ENCODE measurements around the gene SHLD2.
"Not testable (repeated sequence)": the region's sequence is repeated elsewhere in the genome, so short reads cannot be mapped to it uniquely, and the experiment has no call there.

SHLD2 gene

DNA sequence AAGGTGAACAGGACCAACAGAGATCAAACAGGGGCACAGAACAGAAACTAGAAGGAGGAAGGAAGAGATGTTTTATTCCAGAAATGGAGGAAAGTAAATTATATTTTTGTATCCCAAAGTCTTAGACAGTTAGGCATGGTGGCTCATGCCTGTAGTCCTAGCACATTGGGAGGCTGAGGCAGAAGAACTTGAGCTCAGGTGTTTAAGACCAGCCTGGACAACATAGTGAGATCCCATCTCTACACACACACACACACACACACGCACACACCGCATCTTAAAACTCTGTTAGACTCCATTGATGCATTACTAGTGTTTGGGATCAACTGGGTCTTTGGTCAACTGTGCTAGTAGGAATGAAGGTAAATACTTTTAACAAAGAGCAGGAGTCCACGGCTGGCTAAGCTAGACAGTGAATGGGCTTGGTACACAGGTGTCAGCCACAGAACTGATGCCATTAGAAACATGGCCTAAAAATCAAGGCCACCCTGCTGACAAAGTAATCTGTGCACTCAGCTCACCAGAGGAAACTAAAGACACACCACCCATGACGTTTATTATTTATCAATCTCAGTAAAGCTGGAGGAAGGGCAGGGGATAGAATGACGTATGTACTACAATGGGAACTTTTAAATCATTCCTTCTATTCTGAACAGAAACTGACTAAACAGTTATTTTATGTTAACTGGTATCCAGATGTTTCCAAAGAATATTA lies 11.3 kb upstream of the SHLD2 start:
- not testable (repeated sequence) for DNase-seq (ENCODE audit: low read depth in 2 of 2)

DNA sequence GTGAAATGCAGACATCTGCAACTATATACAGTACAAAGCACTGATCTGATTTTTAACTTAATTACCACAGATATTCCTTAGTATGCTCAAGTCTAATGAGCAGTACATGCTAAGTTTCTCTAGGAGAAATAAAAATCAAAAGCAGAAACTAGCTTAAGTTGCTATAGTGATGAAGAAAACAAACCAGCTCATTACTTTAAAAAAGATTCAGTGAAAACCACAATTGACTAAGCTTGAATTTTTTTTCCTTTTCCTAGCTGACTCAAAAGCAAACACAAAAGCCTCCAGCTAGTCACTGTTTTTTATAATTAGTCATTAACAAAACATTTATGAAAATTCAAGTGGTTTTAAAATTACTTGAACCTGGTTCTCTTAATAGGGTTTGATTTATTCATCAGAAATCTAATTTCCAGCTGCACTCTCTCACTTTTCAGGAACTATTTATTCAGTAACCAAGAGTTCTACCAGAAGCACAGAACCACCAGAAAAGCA lies 10.7 kb upstream of the SHLD2 start:
- not testable (repeated sequence) for DNase-seq (ENCODE audit: low read depth in 2 of 2)

DNA sequence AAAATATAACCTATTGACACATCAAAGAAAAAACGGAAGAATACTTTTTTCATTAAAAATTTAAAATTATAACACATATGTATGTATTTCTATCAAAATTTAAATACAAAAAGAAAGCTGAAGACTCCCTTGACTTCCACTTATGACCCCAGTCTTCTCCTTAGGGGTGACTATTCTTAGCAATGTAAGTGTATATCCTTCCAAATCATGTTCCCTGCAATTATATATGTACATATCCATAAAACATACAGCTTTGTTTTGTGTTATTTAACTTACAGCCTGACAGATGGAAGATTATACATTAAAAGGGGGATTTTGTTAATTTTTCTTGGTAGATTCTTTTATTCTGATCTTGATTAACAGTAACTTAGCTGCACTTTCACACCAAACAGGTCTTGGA lies 9.5 kb upstream of the SHLD2 start:
- no peak for DNase-seq (ENCODE audit: low read depth in 2 of 2)

DNA sequence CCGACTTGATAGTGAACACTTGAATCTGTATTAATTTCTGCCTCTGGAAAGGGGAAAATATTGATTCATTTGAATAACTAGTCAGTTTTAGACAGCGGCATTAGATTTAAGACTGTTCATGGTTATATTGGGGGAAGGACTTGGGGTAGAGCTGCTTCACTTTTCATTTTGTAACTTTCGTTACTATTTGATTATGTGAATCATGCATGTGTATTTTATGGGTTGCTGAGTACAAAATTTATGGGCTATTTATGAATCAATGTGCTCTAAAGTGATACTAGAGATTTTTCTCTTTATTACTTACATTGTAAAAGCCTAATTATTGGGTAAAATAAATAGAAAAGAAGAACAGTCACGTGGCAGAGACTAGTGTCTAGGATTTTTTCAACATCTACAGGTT lies 5.3 kb upstream of the SHLD2 start:
- no peak for DNase-seq (ENCODE audit: low read depth in 2 of 2)

DNA sequence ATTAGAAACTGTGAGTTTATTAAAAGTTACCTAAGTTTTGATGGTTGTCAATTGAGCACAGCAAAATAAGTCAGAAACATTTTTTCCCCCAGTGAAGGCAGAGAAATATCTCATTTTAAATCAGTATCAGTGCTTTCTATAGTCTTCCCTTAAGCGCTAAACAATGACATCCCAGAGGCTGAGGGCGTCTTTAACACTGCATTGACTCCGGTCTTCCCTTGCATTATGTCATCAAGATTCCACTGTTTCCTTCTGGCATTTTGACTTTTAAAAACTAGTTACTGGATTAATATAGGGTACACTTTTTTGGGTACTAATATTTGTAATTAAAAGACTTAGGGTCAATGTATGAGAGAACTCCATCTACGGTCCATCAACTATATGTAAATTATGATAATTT lies 4.2 kb upstream of the SHLD2 start:
- no peak for DNase-seq (ENCODE audit: low read depth in 2 of 2)

DNA sequence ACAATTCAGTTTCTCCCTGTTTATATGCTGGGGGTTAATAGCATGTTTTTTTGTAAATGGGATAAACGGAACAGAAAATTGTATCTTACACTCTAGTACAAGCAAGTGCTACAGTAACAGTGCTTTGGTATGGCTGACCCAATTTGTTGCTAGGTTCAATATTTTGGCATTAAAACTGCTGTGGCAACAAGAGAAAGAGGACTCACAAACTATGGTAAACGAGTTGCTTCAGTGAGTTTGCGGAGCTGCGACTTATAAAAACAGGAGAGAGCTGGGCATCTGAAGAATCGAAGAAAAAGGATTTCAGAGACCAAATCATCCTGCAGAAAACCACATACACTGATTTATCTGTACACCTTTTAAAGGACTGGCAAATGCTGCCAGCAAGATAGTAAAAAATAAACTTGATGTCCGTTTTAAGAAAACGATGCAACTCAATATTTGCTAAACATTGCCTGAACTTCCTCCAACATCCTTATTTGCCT lies 2.6 kb upstream of the SHLD2 start:
- no peak for DNase-seq (ENCODE audit: low read depth in 2 of 2)

DNA sequence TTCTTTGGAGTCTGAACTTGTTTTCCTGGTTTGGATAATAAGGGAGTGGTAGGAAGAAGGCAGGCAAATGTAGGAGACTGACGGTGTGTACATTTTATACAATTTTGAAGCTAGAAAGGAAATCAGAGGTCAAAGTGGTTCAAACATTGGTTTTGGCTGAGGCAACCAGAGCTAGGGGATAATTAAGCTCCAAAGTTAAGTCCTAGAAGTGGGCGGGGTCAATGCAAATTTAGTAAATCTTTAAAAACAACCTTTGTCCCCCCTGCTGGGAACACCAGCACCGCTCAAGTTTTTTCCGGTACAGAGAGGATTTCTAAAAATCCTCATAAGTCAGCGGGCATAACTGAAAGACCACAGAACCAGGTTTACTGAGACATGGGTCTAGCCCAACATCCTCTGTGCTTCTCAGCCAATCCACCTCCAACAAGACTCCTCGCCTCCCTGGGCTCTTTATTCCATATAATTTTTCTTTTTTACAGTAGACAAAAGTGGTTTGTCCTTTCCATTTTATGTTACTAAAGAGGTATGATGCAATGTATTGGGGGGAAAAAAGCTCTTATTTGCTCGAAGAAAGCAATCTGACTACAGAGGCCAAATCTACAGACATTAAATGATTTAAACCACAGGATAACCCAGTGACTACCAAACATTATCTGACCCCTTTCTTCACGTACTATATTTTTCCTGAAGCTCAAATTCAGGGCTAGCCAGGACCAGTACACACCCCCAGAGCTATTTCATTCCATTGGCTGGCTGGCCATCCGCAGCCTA lies 2.0 kb upstream of the SHLD2 start:
- no peak for DNase-seq (ENCODE audit: low read depth in 2 of 2)

DNA sequence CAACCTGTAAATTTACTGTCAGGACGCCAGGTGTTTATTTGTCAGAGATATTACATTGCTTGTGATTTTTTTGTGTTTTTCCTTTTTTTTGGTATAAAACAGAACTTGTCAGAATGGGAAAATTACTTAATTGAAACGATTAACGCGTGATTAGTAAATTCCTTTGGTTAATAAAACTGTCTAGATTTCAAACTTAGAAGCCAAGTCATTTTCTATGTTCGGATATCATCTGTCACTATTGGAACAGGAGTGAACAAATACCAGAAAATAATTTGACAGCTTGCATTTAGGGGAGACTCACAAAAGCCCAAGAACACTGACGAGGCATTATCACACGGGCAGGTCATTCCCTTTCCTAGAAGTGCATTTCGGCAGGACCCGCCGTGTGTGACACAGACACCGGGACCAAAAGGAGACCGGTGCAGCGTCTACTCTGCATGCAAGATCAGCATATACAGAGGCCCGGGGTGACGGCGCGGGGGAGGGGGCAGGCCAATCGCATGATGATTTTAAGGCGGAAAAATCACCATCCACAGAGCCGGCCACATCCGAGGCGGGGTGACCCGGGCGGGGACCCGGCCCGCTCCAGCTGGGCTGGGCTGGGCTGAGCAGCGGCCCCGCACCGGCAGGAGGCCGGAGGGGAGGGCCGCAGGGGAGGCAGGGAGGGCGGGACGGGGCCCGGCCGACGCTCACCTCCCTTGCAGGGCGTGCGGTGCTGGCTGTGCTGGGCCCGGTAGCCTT lies 1.2 kb upstream of the SHLD2 start:
- DNase-seq (ENCODE audit: low read depth in 2 of 2), result peak; percentile 32 to 45

DNA sequence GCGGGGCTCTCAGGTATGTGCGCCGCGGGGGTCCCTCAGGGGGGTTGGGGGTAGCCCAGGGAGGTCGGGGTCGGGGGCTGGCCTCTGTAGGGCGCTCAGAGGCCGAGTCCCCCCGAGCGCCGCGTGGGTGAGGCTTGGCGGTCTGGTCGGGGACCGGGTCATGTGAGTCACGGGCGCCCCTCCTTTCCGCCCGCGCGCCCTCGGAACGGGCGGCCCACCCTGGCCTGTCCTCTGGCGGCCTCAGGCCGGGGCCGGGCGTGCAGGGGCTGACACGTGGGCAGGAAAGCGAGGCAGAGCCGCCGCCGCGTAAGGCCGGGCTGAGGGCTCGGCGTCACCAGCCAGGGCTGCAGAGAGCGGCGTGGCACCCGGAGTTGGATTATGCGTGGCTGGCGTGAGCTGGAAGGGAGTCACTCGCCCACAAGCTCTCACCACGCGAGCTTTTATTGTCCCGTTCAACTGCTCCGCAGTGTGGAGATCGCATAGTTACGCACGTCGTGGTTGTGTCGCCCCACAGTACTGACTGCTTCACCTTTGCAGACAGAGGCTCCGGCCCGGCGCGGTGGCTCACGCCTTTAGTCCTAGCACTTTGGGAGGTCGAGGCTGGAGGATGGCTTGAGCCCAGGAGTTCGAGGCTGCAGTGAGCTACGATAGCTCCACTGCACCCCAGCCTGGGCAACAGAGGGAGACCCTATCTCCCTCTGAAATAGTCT lies 385 bp downstream of the SHLD2 start:
- DNase-seq (ENCODE audit: low read depth in 2 of 2), result peak; percentile 59 to 64

DNA sequence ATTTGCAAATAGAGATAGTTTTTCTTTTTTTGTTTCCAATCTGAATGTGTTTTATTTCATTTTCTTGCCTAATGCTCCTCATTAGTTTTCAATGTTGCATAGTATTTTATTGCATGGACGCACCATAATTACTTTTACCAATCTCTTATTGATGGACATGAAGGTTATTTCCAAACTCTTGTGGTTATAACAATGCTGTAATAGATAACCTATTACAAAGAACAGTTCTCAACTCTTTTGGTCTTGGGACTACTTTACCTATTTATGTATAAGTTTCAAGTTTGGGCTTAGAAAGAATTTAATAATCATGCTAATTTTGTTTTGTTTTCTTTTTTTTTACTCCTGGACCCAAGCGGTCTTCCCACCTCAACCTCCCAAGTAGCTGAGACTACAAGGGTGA lies 7.0 kb downstream of the SHLD2 start:
- DNase-seq (ENCODE audit: low read depth in 2 of 2), result no peak

DNA sequence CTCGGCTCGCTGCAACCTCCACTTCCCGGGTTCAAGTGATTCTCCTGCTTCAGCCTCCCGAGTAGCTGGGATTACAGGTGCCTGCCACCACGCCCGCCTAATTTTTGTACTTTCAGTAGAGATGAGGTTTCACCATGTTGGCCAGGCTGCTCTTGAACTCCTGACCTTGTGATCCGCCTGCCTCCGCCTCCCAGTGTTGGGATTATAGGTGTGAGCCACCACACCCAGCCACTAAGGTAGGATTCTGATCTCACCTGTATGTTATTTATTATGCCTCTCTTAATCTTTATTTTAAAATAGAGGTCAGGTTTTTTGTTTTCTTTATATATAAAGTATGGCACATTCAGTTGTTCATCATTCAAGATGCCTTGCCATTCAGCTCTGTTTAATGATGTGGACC lies 9.7 kb downstream of the SHLD2 start:
- DNase-seq (ENCODE audit: low read depth in 2 of 2), result not testable (repeated sequence)

DNA sequence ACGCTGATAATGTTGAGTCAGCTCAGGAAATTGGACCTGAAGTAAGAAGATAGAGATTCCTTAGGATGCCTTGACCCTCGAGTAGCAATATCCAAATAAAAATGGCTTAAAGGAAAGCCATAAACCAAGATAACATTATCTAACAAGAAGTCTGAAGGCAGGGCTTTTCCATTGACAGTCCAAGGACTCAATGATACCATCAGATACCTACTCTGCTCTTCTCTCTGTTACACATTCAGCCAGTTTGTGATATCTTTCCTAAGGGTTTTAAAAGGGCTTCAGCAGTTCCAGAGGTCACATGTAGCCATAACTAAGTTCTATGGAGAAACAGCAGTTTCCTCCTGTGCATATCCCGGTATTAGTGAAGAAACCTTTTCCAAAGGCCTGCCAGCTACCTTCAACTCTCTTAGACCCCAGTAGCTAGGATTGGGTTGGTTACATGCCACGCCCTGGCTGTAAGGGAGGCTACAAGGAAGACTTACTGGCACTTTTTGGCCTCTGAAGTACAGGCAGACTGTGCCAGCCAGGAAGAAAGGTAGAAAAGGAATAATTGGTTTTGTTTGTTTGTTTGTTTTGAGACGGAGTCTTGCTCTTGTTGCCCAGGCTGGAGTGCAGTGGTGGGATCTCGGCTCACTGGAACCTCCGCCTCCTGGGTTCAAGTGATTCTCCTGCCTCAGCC lies 10.6 kb downstream of the SHLD2 start:
- DNase-seq (ENCODE audit: low read depth in 2 of 2), result no peak

DNA sequence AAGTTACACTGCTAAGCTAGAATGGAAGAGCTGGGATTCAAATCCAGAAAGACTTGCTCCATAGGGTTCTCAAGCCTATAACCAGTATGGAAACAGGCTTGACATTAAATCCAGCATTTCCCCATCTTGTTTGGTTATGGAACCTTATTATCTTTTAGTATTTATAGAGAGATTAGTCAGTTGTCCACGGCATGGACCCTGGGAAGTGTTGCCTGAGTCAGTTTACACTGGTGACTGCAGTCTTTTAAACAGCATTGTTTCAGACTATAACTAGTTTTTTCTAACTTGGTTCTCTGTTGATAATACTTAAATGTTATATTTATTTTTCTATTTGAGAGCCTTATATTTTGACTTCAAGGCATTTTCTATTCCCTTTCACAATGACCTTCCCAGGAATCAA lies 23.1 kb downstream of the SHLD2 start:
- DNase-seq (ENCODE audit: low read depth in 2 of 2), result not testable (repeated sequence)

DNA sequence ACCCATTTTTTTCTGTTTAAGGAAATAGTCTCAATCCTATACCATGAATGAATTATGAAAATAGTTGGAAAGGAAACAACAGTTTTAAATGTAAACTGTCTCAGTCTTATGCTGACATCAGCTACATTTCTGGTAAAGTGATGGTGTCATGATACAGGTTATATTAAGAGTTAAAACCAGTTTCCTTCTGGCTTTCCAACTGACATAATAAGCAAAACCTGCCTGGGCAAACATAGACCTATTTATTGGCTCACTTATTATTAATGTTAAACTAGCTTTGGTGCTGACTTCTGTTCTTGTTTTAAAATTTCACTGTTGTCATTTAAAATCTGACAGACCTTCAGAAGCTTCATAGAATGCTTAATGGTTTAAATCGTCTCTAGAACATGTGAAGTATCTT lies 24.0 kb downstream of the SHLD2 start:
- not testable (repeated sequence) for DNase-seq (ENCODE audit: low read depth in 2 of 2)

DNA sequence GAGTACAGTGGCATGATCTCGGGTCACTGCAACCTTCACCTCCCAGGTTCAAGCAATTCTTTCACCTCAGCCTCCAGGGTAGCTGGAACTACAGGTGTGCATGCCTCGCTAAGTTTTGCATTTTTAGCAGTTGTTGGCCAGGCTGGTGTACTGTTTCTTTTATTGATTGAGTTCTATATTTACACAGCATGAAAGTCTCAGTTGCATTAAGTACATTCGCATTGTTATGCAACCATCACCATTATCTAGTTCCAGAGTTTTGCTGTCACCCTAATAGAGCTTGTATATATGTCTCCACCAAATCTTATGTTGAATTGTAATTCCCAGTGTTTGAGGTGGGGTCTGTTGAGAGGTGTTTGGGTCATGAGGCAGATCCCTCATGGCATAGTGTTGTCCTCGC lies 28.3 kb downstream of the SHLD2 start:
- DNase-seq (ENCODE audit: low read depth in 2 of 2), result not testable (repeated sequence)

DNA sequence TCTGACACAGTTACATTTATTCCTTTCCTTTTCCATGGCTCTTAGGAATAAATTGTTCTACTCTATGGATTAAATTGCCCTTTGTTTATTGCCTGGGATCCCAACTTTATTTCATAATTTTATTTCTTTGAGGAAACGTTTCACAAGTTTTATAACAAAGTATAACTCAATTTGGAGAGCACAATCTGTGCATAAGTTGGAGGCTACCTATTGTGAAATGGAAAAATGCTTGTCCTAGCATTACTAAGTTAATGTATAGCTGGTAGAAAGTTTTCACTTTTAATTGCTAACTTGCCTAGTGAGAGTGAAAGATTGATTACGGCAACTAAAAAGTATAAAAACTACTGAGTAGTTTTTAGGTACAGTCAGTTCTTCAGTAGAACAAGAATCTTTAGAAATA lies 32.0 kb downstream of the SHLD2 start:
- not testable (repeated sequence) for DNase-seq (ENCODE audit: low read depth in 2 of 2)

DNA sequence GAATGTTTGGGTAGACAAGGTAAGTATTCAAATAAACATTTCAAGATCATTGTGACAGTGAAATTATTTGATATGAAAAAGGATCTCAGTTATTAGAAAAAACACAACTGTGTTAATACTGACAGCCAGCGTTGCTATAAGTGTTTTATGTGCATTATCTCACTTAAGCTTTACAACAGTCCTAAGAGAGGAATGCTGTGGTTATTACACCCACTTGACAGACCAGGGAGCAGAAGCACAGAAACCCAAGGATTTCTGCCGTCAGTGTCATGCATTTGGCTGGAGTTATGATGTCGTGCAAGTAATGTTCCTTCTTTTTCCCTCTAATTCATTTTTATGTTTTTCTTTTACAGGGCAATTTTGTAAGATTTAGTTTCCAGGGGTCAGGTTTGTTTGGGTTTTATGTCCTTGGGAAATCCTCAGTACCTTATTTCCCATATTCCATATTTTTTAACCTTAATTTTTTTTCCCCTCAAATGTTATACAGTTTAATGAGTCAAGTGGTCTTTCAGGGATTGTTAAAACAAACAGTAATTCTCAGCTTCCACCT lies 32.7 kb downstream of the SHLD2 start:
- DNase-seq (ENCODE audit: low read depth in 2 of 2), result not testable (repeated sequence)

DNA sequence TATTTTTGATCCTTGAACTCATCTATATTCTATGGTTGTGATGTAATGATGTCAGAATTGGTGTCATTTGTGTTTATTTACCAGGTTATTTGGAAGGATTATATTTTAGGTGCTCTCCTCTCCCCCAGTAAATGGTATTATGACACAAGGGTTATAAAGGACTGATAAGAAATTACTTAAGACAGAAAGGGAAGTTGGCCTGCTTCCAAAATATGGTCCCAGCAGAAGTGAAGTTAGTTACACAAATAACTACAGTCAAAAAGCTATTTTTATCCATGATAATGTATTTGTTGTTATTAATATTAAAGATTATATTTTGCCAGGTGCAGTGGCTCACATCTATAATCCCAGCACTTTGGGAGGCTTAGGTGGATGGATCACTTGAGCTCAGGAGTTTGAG lies 37.2 kb downstream of the SHLD2 start:
- DNase-seq (ENCODE audit: low read depth in 2 of 2), result not testable (repeated sequence)

DNA sequence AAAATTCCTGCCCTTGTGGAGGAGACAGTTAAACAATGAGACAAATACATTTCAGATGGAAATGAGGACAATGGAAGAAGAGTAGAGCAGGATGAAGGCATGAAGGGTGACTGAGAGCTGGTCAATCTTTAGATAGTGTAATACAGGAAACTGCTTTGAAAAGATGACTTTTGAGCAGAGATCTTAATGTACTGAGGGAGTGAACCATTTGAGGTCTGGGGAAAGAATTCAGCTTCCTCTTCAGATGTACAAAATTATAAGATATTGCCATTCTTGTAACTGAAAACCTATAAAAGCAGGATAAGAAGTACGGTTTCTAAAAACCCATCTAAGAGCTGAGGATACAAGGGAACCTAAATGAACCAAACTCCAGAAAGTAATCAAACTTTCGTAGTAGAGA lies 38.9 kb downstream of the SHLD2 start:
- DNase-seq (ENCODE audit: low read depth in 2 of 2), result not testable (repeated sequence)

DNA sequence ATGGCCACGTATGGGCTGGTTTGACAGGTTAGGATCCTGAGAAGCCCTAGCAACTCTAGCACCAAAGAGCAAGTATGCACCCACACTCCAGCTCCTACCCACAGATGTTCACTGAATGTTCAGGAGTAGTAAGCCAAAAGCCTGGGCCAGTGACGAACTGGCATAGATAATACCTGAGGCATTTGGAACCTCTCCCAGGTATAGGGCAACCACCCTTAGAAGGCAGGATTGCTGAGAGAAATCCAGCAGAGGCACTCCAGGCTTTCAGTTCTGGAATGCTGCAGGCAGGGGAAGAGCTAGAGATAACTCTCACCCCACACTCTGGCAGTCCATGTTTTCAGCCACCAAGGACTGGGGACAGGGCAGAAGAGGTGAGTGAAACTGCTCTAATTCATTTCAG lies 39.4 kb downstream of the SHLD2 start:
- not testable (repeated sequence) for DNase-seq (ENCODE audit: low read depth in 2 of 2)

DNA sequence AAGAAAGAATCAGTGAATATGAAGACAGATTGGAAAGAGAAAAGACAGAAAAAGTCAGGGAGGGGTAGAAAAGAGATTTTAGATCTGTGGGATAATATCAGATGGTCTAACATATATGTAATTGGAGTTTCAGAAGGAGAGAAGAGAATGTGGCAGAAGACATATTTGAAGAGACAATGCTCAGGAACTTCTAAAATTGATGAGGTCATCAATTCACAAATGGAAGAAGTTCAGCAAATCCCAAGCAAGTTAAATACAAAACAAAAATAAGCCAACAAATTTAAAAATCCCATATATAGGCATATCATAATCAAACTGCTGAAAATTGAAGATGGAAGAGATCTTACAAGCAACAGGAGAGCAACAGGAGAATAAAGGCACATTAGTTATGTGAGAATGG lies 42.5 kb downstream of the SHLD2 start:
- not testable (repeated sequence) for DNase-seq (ENCODE audit: low read depth in 2 of 2)
